ENCODE measurements around the gene SLC25A30. TPM values are rescaled to one million over a fixed set of nuclear protein-coding genes. Genes with fewer than 3 reads are reported as not detected.

SLC25A30 gene
- total and polyA plus RNA-seq, 9 of the 15 experiments (the other 6 are each of a cell fraction or from before 2014, with no cell fraction given) = 1.1 to 11.1 (median 5.6) TPM

GRCh38 chr13:45466359-45466758 is 48.2 kb upstream of the SLC25A30 start:
- CTCF ChIA-PET (ENCODE audit: low intra/inter-chr PET ratio) = interaction anchor here (0.6 kb wide), 1 partner anchor 1565 kb away, joined by 5 read pairs; no protein-coding TSS in a partner anchor
- Histone ChIP-seq H3K27me3 (ENCODE audit: control insufficient read depth in 2 of 2, insufficient read depth in 2 of 2, low read length in 2 of 2) (no peaks in the 10 kb centered on the region), H3K9me1 (ENCODE audit: control insufficient read depth, insufficient read depth, low read length) (no peaks in the 10 kb centered on the region), H2AFZ (ENCODE audit: low read depth, low read length) (no peak overlapping the region), H3K4me2 (ENCODE audit: insufficient read depth, low read length) (no peak overlapping the region), H3K79me2 (ENCODE audit: control insufficient read depth, insufficient read depth, low read length) (peaks cover 57% of the 10 kb centered on the region), H3K9ac (ENCODE audit: insufficient read depth in 1 of 2, low read depth in 2 of 2, low read length in 2 of 2) (no peak overlapping the region), H3K4me1 (replicated peaks in 1 of 2; ENCODE audit: control insufficient read depth in 2 of 2, insufficient read depth in 2 of 2, low read length in 2 of 2) (peaks cover 0 to 9% of the 10 kb centered on the region in 2 experiments; a peak in 3 of 5 replicates), H3K36me3 (ENCODE audit: control insufficient read depth, insufficient read depth, low read length) (peaks cover 7% of the 10 kb centered on the region; the same call in 2 of the 3 replicates), H3K4me3 (no peak overlapping the region), H3K9me3 (replicated peaks; ENCODE audit: control insufficient read depth, insufficient read depth, low read depth, low read length) (0 out of 2 replicates have a peak, but pooled peaks cover 2% of the 10 kb centered on the region), H4K20me1 (replicated peaks; ENCODE audit: control insufficient read depth, insufficient read depth, low read length) (peaks cover 7% of the 10 kb centered on the region; the same call in 1 of the 2 replicates), H3K27ac (ENCODE audit: extremely low read depth, low read depth, low read length) (no peak overlapping the region)
- ATAC-seq = no peak
- POLR2A ChIA-PET = interaction anchor here (0.6 kb wide), 1 partner anchor 38 kb away, joined by 3 read pairs; no protein-coding TSS in a partner anchor
- FAIRE-seq = no peak
- no peak for DNase-seq (ENCODE audit: extremely low read depth in 1 of 4, low spot score in 3 of 4)
- in situ Hi-C loops (cut with MboI) = no loop called here
- 77% methylated on average over 4 of the region's 4 CpGs for whole genome bisulfite sequencing (ENCODE audit: insufficient coverage, low coverage, missing lambda C conversion rate)
- no TSS peak for BruUV-seq (replicated peaks)
- intact Hi-C loops (cut with micrococcal nuclease) = loop anchor here (10.0 kb wide), 1 partner anchor 92 kb away; no protein-coding TSS in a partner anchor
- TF ChIP-seq, protein P1, sequence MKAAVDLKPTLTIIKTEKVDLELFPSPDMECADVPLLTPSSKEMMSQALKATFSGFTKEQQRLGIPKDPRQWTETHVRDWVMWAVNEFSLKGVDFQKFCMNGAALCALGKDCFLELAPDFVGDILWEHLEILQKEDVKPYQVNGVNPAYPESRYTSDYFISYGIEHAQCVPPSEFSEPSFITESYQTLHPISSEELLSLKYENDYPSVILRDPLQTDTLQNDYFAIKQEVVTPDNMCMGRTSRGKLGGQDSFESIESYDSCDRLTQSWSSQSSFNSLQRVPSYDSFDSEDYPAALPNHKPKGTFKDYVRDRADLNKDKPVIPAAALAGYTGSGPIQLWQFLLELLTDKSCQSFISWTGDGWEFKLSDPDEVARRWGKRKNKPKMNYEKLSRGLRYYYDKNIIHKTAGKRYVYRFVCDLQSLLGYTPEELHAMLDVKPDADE (conservative IDR thresholded peaks at IDR 0.05; ENCODE audit: control insufficient read depth, low read depth, low read length) = no peak
- TF ChIP-seq ZFX (CRISPR knock-in tag; IDR thresholded peaks at IDR 0.05) (no peak), ZNF12 (CRISPR knock-in tag; IDR thresholded peaks at IDR 0.05) (no peak), ZNF354B (CRISPR knock-in tag; IDR thresholded peaks at IDR 0.05) (no peak), NR2C1 (IDR thresholded peaks at IDR 0.05) (no peak), NR2C1 (tag; IDR thresholded peaks at IDR 0.05) (no peak), ELF4 (CRISPR knock-in tag; IDR thresholded peaks at IDR 0.05) (no peak), ZNF3 (CRISPR knock-in tag; IDR thresholded peaks at IDR 0.05) (no peak), SMAD4 (CRISPR knock-in tag; conservative IDR thresholded peaks at IDR 0.05) (no peak), WHSC1 (IDR thresholded peaks at IDR 0.05; ENCODE audit: low read length) (no peak), HDAC1 (IDR thresholded peaks at IDR 0.05) (no peak), GTF2F1 (IDR thresholded peaks at IDR 0.05; ENCODE audit: low read depth, low read length) (no peak), CTCFL (IDR thresholded peaks at IDR 0.05; ENCODE audit: borderline replicate concordance, insufficient read depth, low read depth, low read length, poor library complexity, severe bottlenecking) (no peak), GTF3C2 (IDR thresholded peaks at IDR 0.05; ENCODE audit: borderline replicate concordance, extremely low read depth, insufficient read length) (no peak), POLR2AphosphoS2 (IDR thresholded peaks at IDR 0.05; ENCODE audit: low read length) (no peak), ADNP (tag; IDR thresholded peaks at IDR 0.05) (no peak), ZNF717 (CRISPR knock-in tag; IDR thresholded peaks at IDR 0.05) (no peak)
- TF ChIP-seq, protein P2, sequence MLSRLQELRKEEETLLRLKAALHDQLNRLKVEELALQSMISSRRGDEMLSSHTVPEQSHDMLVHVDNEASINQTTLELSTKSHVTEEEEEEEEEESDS (CRISPR knock-in tag; IDR thresholded peaks at IDR 0.05) = no peak

Measured in K562 (cell line).